Measurements from ENCODE around the gene PAFAH2.

Gene PAFAH2

DNA sequence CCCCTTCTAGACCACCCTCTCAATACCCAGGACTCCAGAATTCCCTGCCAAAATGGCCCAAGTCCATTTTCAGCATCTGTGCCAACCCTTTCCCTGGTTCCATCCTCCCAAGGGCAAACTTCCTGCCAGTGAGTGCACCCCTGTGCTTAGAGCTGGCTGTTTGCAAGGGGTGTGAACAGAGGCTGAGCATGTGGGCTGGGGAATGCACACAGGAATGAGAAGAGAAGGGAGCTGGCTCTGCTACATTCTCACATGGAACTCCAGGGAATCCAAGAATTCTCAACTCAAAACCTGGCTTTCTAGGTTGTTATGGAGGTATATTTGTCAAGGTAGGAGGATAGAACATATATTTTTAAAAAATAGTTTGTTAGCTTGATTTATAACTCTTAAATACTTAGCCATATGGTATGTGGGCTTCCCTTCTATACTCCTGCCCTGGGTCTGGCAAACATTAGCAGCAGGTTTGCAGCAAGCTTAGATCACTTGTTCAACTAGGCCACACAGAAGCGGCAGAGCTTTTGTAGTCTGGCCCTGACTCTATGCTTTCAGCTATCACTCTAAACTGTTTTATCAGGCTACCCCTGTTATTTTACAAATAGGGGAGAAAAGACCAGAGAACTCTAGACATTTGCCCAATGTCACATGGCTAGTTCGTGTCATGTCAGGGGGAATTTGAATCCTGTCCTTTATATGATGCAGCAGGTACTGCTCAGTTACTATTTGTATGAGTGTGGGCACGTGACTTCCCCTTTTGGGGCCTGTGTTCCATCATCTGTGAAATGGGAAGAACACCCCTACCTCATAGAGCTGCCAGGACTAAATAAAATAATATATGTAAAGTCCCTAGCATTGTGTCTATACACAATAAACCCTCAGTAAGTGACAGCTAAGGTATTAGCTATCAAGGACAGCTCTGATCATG is 83.5 kb downstream of the PAFAH2 start:
- TF ChIP-seq, protein P1, sequence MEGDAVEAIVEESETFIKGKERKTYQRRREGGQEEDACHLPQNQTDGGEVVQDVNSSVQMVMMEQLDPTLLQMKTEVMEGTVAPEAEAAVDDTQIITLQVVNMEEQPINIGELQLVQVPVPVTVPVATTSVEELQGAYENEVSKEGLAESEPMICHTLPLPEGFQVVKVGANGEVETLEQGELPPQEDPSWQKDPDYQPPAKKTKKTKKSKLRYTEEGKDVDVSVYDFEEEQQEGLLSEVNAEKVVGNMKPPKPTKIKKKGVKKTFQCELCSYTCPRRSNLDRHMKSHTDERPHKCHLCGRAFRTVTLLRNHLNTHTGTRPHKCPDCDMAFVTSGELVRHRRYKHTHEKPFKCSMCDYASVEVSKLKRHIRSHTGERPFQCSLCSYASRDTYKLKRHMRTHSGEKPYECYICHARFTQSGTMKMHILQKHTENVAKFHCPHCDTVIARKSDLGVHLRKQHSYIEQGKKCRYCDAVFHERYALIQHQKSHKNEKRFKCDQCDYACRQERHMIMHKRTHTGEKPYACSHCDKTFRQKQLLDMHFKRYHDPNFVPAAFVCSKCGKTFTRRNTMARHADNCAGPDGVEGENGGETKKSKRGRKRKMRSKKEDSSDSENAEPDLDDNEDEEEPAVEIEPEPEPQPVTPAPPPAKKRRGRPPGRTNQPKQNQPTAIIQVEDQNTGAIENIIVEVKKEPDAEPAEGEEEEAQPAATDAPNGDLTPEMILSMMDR (IDR thresholded peaks at IDR 0.05): no peak
- TF ChIP-seq ZFX (IDR thresholded peaks at IDR 0.05; ENCODE audit: borderline replicate concordance): no peak
- no peak overlapping the region for H3K27ac ChIP-seq

DNA sequence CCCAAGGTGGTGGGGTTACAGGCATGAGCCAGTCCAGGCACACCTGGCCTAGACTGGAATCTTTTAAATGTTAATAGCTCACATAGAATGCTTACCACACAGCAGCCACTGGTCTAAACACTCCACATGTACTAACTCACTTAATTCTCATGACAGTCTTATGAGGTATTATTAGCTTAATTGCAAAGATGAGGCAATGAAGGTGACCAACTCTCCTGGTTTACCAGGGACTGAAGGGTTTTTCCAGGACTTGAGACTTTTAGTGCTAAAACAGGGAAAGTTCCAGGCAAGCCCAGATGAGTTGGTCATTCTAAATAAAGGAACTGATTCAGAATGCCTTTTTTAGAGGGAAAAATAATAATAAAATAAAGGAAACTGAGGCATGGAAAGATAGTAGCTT is 84.7 kb downstream of the PAFAH2 start:
- TF ChIP-seq, protein P1 (IDR thresholded peaks at IDR 0.05): no peak
- no peak for TF ChIP-seq ZFX (IDR thresholded peaks at IDR 0.05; ENCODE audit: borderline replicate concordance)
- no peak overlapping the region for H3K27ac ChIP-seq

DNA sequence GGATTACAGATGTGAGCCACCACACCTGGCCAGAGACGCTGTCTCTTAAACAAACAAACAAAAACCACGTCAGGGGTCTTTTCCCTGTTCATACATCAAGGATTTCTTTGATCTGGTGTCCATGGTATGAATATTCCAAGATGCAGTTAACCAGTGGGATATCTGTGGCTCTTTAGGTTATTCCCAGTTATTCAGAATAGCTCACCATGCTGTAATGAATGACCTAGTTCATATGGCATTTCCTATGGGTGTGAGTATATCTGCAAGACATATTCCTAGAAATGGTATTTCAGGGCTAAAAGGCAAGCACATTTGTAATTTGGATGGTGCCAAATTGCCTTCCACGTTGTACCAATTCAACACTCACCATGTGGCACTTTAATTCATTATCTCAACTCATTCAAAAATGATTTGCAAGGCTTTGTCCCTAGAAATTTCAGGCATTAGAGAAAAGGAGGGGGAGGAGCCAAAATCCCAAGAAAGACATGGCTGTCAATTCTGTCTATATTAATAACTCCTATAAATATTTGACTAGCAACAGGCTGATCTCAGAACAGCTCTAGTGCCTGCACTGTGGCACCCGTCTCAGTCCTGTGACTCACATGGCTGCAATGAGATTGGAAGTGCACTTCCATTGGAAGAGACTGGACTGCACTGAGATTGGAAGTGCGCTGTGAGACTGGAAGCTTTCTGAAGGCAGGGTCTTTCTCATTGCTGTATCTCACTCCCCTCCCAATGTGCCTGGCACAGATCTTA is 85.6 kb downstream of the PAFAH2 start:
- H3K27ac ChIP-seq: no peak overlapping the region

DNA sequence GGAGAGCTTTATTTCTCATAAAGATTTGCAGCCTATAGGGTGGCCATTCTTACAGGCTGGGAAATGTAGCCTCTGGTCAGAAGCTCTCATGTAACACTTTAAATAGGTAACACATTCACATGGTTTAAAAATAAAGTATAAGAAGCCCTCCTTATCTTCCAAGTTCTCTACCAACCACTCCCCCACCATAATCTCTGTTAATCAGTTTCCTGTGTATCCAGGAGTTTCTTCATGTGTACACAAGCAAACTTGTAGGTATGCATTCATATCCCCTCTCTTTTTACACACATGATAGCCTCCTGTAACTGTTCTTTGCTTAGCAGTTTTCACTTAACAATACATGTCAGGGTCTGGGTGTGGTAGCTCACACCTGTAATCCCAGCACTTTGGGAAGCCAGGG is 86.7 kb downstream of the PAFAH2 start:
- TF ChIP-seq, protein P1 (IDR thresholded peaks at IDR 0.05): no peak
- TF ChIP-seq ZFX (IDR thresholded peaks at IDR 0.05; ENCODE audit: borderline replicate concordance): no peak
- no peak overlapping the region for H3K27ac ChIP-seq

More for the DNA sequence above, 85.6 kb downstream of the PAFAH2 start:
- TF ChIP-seq, protein P1 (IDR thresholded peaks at IDR 0.05): no peak
- no peak for TF ChIP-seq ZFX (IDR thresholded peaks at IDR 0.05; ENCODE audit: borderline replicate concordance)

Measured in 22Rv1 (cell line).